ENCODE results near the gene SPRING1. TPM values are rescaled to one million over a fixed set of nuclear protein-coding genes. Genes with fewer than 3 reads are reported as not detected.

The SPRING1 gene
- total RNA-seq, 2 donors from 2014 or later: 13.4 to 36.8 TPM

GRCh38 chr12:116693286-116694227 lies 44.3 kb downstream of the SPRING1 start:
- H3K4me1 ChIP-seq (ENCODE audit: control insufficient read depth in 1 of 2, low read depth in 2 of 2): peaks cover 11% of the 10 kb centered on the region in 2 donors
- peak overlapping the region; percentile 61 for H3K4me3 ChIP-seq
- peaks cover 5% of the 10 kb centered on the region for H3K27me3 ChIP-seq (replicated peaks; ENCODE audit: insufficient read depth)
- ATAC-seq (ENCODE audit: insufficient number of reproducible peaks, low FRiP score, low read depth): no peak
- no peaks in the 10 kb centered on the region for H3K36me3 ChIP-seq
- H3K9me3 ChIP-seq: no peaks in the 10 kb centered on the region
- no peak for TF ChIP-seq CTCF (IDR thresholded peaks at IDR 0.05)
- no peak overlapping the region for H3K27ac ChIP-seq
- DNase-seq (ENCODE audit: low spot score): no peak

- ATAC-seq (ENCODE audit: insufficient number of reproducible peaks, low FRiP score, low read depth) (no peak), DNase-seq (ENCODE audit: low spot score) (no peak)
- Histone ChIP-seq H3K4me3 (no peak overlapping the region), H3K4me1 (ENCODE audit: control insufficient read depth in 1 of 2, low read depth in 2 of 2) (peaks cover 11% of the 10 kb centered on the region in 2 donors), H3K27ac (no peak overlapping the region), H3K36me3 (no peaks in the 10 kb centered on the region), H3K27me3 (replicated peaks; ENCODE audit: insufficient read depth) (peaks cover 5% of the 10 kb centered on the region), H3K9me3 (no peaks in the 10 kb centered on the region)
- TF ChIP-seq CTCF (IDR thresholded peaks at IDR 0.05): no peak
Observed at GRCh38 chr12:116692605-116693004, 45.3 kb downstream of the SPRING1 start.

GRCh38 chr12:116691636-116692035 lies 46.2 kb downstream of the SPRING1 start:
- DNase-seq (ENCODE audit: low spot score) (no peak), ATAC-seq (ENCODE audit: insufficient number of reproducible peaks, low FRiP score, low read depth) (no peak)
- no peak for TF ChIP-seq CTCF (IDR thresholded peaks at IDR 0.05)
- H3K4me1 ChIP-seq (ENCODE audit: control insufficient read depth in 1 of 2, low read depth in 2 of 2): peaks cover 11% of the 10 kb centered on the region in 2 donors
- H3K36me3 ChIP-seq: no peaks in the 10 kb centered on the region
- H3K4me3 ChIP-seq: no peak overlapping the region
- H3K27ac ChIP-seq: no peak overlapping the region
- H3K9me3 ChIP-seq: no peaks in the 10 kb centered on the region
- H3K27me3 ChIP-seq (replicated peaks; ENCODE audit: insufficient read depth): peaks cover 5% of the 10 kb centered on the region

- Histone ChIP-seq H3K36me3 (no peaks in the 10 kb centered on the region), H3K27me3 (replicated peaks; ENCODE audit: insufficient read depth) (peaks cover 5% of the 10 kb centered on the region), H3K9me3 (no peaks in the 10 kb centered on the region), H3K4me1 (ENCODE audit: control insufficient read depth in 1 of 2, low read depth in 2 of 2) (peaks cover 11% of the 10 kb centered on the region in 2 donors), H3K4me3 (no peak overlapping the region), H3K27ac (no peak overlapping the region)
- ATAC-seq (ENCODE audit: insufficient number of reproducible peaks, low FRiP score, low read depth): no peak
- DNase-seq (ENCODE audit: low spot score): no peak
- TF ChIP-seq CTCF (IDR thresholded peaks at IDR 0.05): no peak
Observed at GRCh38 chr12:116691205-116691604, 46.7 kb downstream of the SPRING1 start.

- no peak for ATAC-seq (ENCODE audit: insufficient number of reproducible peaks, low FRiP score, low read depth)
- H3K4me1 ChIP-seq (ENCODE audit: control insufficient read depth in 1 of 2, low read depth in 2 of 2): peaks cover 11% of the 10 kb centered on the region in 2 donors
Observed at GRCh38 chr12:116689979-116690744, 47.7 kb downstream of the SPRING1 start.

More at GRCh38 chr12:116689979-116690744, 47.7 kb downstream of the SPRING1 start:
- TF ChIP-seq CTCF (IDR thresholded peaks at IDR 0.05): no peak
- Histone ChIP-seq H3K27me3 (replicated peaks; ENCODE audit: insufficient read depth) (peaks cover 5% of the 10 kb centered on the region), H3K4me3 (no peak overlapping the region), H3K9me3 (no peaks in the 10 kb centered on the region), H3K36me3 (no peaks in the 10 kb centered on the region), H3K27ac (no peak overlapping the region)
- no peak for DNase-seq (ENCODE audit: low spot score)
